ENCODE results near the gene MMEL1. TPM values are rescaled to one million over a fixed set of nuclear protein-coding genes. Genes with fewer than 3 reads are reported as not detected.

MMEL1 gene
- total RNA-seq, 1 experiment from 2014 or later = not detected

DNA sequence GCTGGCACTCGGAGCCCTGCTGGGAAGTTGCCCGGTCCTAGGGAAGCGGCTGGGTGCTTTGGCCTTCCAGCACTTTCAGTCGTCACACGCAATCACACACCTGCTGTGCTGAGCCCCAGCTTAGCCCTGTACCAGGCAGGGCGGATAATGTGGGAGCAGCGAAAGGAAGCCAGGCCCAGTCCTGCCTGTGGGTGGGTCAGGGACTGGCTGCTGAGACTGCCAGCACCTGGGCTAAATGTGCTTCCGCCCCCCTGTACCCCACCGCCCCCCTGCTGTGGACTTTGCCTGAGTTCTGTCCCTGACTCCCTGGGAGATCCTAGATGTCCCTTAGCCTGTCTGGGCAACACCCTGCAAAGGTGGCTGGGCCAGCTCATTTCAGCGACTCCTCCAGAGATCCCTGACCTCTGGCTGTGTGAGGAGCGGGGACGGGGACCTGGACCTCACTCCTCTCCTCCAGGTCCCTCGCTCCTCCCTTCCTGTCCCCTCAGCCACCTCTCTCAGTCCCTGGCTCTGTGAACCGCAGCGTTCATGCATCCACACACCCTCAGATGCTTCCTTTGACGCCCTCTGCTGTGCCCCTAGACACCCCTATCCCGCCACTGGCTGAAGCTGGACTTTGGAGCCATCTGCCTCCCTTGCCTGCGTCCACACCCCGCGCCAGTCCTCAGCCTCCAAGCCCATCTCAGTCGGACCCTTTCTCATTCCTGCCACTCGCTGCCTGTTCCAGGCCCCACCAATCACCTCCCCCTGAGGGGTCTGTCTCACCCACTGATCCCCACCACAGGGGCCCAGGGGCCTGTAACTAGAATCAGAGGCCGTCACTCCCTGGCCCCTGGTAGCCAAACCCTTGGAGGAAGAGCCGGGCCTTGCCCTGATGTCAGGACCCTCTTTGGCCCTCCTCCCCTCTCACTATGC is 1.4 kb downstream of the MMEL1 start:
- intact Hi-C loops (cut with micrococcal nuclease) = no loop called here
- TF ChIP-seq EZH2phosphoT487 (IDR thresholded peaks at IDR 0.05; ENCODE audit: borderline replicate concordance, low read length) = no peak
- TF ChIP-seq EZH2 (IDR thresholded peaks at IDR 0.05; ENCODE audit: low read length, unreplicated experiment) = no peak
- Histone ChIP-seq H4K20me1 (ENCODE audit: low read length) (no peaks in the 10 kb centered on the region), H3K27ac (ENCODE audit: low read length) (no peak overlapping the region), H3K4me2 (ENCODE audit: low read length) (no peak overlapping the region), H3F3A (ENCODE audit: low read length, unreplicated experiment) (no peaks in the 10 kb centered on the region), H3K9me2 (replicated peaks; ENCODE audit: low read length) (no peaks in the 10 kb centered on the region), H3K4me3 (ENCODE audit: low read length) (no peak overlapping the region), H3K79me2 (ENCODE audit: low read length) (no peaks in the 10 kb centered on the region), H2AFZ (ENCODE audit: low read length) (no peak overlapping the region), H3K4me1 (ENCODE audit: insufficient read depth, low read length) (no peaks in the 10 kb centered on the region), H3K9me3 (ENCODE audit: low read length) (0 out of 2 replicates have a peak, but pooled peaks cover 2% of the 10 kb centered on the region), H3K9ac (ENCODE audit: low read length) (no peak overlapping the region), H3K27me3 (ENCODE audit: low read length) (peaks cover 41% of the 10 kb centered on the region), H3K36me3 (ENCODE audit: low read depth, low read length) (no peaks in the 10 kb centered on the region)
- DNase-seq (no peak), ATAC-seq (0 out of 2 replicates have a peak, but pooled peaks have one; percentile 11)
- BruUV-seq (replicated peaks) = no TSS peak
- POLR2A ChIA-PET (ENCODE audit: unreplicated experiment) = no interaction called here
- CTCF ChIA-PET = no interaction called here

DNA sequence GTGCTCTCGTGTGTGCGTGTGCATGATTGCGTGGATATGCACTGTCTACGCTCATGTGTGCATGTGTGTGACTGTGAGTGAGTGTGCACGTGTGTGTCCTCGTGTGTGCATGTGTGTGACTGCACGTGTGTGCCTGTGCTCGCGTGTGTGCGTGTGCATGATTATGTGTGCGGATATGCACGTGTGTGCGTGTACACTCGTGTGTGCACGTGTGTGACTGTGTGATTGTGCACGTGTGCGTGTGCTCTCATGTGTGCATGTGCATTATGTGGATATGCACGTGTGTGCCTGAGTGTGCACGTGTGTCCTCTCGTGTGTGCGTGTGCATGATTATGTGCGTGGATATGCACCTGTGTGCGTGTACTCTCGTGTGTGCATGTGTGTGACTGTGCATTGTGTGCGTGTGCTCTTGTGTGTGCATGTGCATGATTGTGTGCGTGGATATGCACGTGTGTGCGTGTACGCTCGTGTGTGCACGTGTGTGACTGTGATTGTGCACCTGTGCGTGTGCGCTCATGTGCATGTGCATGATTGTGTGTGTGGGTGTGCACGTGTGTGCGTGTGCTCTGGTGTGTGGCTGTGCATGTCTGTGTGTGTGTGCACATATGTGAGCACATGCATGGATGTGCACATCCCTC is 2.2 kb downstream of the MMEL1 start:
- Histone ChIP-seq H3F3A (ENCODE audit: low read length, unreplicated experiment) (no peaks in the 10 kb centered on the region), H3K36me3 (ENCODE audit: low read depth, low read length) (no peaks in the 10 kb centered on the region), H3K4me2 (ENCODE audit: low read length) (no peak overlapping the region), H3K27me3 (ENCODE audit: low read length) (peaks cover 49% of the 10 kb centered on the region), H3K9me2 (replicated peaks; ENCODE audit: low read length) (no peaks in the 10 kb centered on the region), H3K9ac (ENCODE audit: low read length) (no peak overlapping the region), H3K27ac (ENCODE audit: low read length) (no peak overlapping the region), H3K4me1 (ENCODE audit: insufficient read depth, low read length) (no peaks in the 10 kb centered on the region), H3K79me2 (ENCODE audit: low read length) (no peaks in the 10 kb centered on the region), H3K4me3 (ENCODE audit: low read length) (no peak overlapping the region), H3K9me3 (ENCODE audit: low read length) (no peaks in the 10 kb centered on the region), H2AFZ (ENCODE audit: low read length) (no peak overlapping the region), H4K20me1 (ENCODE audit: low read length) (no peaks in the 10 kb centered on the region)
- ChIA-PET CTCF (no interaction called here), POLR2A (ENCODE audit: unreplicated experiment) (no interaction called here)
- BruUV-seq (replicated peaks) = no TSS peak
- TF ChIP-seq, protein P1, sequence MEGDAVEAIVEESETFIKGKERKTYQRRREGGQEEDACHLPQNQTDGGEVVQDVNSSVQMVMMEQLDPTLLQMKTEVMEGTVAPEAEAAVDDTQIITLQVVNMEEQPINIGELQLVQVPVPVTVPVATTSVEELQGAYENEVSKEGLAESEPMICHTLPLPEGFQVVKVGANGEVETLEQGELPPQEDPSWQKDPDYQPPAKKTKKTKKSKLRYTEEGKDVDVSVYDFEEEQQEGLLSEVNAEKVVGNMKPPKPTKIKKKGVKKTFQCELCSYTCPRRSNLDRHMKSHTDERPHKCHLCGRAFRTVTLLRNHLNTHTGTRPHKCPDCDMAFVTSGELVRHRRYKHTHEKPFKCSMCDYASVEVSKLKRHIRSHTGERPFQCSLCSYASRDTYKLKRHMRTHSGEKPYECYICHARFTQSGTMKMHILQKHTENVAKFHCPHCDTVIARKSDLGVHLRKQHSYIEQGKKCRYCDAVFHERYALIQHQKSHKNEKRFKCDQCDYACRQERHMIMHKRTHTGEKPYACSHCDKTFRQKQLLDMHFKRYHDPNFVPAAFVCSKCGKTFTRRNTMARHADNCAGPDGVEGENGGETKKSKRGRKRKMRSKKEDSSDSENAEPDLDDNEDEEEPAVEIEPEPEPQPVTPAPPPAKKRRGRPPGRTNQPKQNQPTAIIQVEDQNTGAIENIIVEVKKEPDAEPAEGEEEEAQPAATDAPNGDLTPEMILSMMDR (conservative IDR thresholded peaks at IDR 0.05; ENCODE audit: low read depth, low read length) = no peak
- TF ChIP-seq EZH2phosphoT487 (IDR thresholded peaks at IDR 0.05; ENCODE audit: borderline replicate concordance, low read length) (no peak), EZH2 (IDR thresholded peaks at IDR 0.05; ENCODE audit: low read length, unreplicated experiment) (no peak)
- DNase-seq (no peak), ATAC-seq (no peak)
- intact Hi-C loops (cut with micrococcal nuclease) = no loop called here

DNA sequence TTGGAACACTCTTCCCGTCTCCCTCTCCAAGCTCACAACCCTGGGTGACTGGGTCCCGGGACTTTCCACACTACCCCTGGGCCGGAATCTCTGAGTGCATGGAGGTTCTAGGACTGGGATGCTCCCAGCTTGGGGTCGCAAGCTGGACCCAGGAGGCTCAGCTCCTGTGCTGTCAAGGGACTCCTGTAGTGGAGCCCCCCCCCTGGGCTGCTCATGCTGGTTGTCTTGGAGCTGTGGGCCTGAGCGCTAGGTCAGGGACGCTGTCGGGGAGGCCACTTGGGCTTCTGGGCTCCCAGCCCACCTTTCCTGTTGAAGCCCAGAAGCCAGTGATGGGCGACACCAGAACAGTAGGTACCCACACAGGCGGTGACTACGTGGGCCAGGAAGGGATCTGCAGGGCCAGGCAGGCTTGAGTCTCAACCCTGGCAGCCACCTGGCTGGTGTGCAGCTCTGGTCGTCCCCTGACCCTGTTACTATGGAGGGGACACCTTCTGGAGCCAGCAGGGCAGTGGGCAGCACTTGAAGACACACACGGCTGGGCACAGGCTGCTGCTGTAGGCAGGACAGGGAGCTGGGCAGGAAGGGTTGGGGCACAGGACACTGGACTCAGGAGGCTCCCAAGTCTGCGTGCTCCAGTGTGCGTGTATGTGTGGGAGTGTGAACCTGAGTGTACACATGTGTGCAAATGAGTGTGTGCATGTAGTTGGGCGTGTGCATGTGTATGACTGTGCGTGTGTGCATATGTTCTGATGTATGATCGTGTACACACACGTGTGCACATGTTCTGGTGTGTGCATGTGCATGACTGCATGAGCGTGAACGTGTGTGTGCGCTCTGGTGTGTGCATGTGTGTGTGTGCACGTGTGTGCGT is 3.0 kb downstream of the MMEL1 start:
- Histone ChIP-seq H3K9me2 (replicated peaks; ENCODE audit: low read length) (no peaks in the 10 kb centered on the region), H3K4me1 (ENCODE audit: insufficient read depth, low read length) (no peaks in the 10 kb centered on the region), H3K79me2 (ENCODE audit: low read length) (no peaks in the 10 kb centered on the region), H3K27ac (ENCODE audit: low read length) (no peak overlapping the region), H3K9ac (ENCODE audit: low read length) (no peak overlapping the region), H3K4me2 (ENCODE audit: low read length) (no peak overlapping the region), H3K4me3 (ENCODE audit: low read length) (no peak overlapping the region), H4K20me1 (ENCODE audit: low read length) (no peaks in the 10 kb centered on the region), H2AFZ (ENCODE audit: low read length) (no peak overlapping the region), H3K9me3 (ENCODE audit: low read length) (no peaks in the 10 kb centered on the region), H3K27me3 (ENCODE audit: low read length) (peaks cover 56% of the 10 kb centered on the region), H3F3A (ENCODE audit: low read length, unreplicated experiment) (no peaks in the 10 kb centered on the region), H3K36me3 (ENCODE audit: low read depth, low read length) (no peaks in the 10 kb centered on the region)
- TF ChIP-seq, protein P1 (conservative IDR thresholded peaks at IDR 0.05; ENCODE audit: low read depth, low read length) = no peak
- TF ChIP-seq EZH2phosphoT487 (IDR thresholded peaks at IDR 0.05; ENCODE audit: borderline replicate concordance, low read length) (no peak), EZH2 (IDR thresholded peaks at IDR 0.05; ENCODE audit: low read length, unreplicated experiment) (no peak)
- intact Hi-C loops (cut with micrococcal nuclease) = no loop called here
- no peak for ATAC-seq
- BruUV-seq (replicated peaks) = no TSS peak
- no peak for DNase-seq
- POLR2A ChIA-PET (ENCODE audit: unreplicated experiment) = no interaction called here
- CTCF ChIA-PET = no interaction called here
